Measurements from ENCODE around the gene AUTS2.

AUTS2 gene

DNA sequence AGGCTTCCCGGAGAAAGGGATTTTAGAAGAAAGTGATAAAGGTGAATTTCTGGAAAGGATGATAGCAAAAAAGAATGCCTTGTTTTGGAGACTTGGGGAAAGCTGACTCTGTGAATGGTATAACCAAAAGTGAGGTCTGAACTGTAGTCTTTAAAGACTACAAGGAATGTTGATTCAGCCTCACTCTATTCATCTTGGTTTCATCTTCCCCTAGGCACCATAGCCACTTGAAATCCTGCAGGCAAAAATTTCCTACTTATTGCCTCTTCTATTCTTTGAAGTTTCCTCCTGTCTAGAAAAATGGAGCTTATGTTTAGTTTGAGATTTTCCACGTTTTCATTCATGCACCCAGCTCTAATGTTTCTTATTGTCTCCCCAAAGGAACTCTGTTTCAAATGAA is 518.0 kb downstream of the AUTS2 start:
- no peak for DNase-seq (ENCODE audit: low read depth)
- H3K4me3 ChIP-seq (ENCODE audit: low read length): no peak overlapping the region
- TF ChIP-seq, protein P1, sequence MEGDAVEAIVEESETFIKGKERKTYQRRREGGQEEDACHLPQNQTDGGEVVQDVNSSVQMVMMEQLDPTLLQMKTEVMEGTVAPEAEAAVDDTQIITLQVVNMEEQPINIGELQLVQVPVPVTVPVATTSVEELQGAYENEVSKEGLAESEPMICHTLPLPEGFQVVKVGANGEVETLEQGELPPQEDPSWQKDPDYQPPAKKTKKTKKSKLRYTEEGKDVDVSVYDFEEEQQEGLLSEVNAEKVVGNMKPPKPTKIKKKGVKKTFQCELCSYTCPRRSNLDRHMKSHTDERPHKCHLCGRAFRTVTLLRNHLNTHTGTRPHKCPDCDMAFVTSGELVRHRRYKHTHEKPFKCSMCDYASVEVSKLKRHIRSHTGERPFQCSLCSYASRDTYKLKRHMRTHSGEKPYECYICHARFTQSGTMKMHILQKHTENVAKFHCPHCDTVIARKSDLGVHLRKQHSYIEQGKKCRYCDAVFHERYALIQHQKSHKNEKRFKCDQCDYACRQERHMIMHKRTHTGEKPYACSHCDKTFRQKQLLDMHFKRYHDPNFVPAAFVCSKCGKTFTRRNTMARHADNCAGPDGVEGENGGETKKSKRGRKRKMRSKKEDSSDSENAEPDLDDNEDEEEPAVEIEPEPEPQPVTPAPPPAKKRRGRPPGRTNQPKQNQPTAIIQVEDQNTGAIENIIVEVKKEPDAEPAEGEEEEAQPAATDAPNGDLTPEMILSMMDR (conservative IDR thresholded peaks at IDR 0.05; ENCODE audit: low read length): no peak

DNA sequence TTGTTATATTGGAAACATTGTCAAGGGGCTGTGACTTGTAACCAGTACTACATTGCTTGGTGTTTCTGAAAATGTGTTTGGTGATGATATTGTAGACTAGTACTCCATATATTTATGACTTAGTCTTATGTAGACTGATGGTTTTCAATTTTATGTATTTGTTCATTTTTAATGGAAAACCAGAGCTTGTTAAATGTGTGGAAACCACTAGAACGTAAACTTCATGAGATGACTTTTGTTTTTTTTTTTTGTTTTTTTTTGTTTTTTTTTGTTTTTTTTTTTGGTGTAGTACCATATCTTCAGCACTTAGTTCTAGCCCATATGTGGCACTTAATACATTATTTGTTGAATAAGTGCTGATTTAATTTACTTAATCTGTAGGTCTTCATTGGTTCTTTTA is 518.6 kb downstream of the AUTS2 start:
- no peak for DNase-seq (ENCODE audit: low read depth)
- TF ChIP-seq, protein P1 (conservative IDR thresholded peaks at IDR 0.05; ENCODE audit: low read length): no peak
- no peak overlapping the region for H3K4me3 ChIP-seq (ENCODE audit: low read length)

DNA sequence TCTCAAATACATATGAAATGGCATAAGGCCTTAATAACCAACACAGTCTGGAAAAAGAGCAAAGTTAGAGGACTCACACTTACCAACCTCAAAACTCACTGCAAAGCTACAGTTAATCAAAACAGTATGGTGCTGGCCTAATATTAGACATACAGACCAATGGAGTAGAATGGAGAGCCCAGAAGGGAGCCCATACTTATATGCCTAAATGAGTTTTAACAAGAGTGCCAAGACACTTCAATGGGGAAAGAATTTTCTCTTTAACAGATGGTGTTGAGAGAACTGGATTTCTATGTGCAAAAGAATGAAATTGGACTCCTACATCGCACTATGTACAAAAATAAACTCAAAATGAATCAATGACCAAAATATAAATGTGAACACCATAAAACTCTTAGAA is 522.6 kb downstream of the AUTS2 start:
- DNase-seq (ENCODE audit: low read depth): no peak
- TF ChIP-seq, protein P1 (conservative IDR thresholded peaks at IDR 0.05; ENCODE audit: low read length): no peak
- no peak overlapping the region for H3K4me3 ChIP-seq (ENCODE audit: low read length)

DNA sequence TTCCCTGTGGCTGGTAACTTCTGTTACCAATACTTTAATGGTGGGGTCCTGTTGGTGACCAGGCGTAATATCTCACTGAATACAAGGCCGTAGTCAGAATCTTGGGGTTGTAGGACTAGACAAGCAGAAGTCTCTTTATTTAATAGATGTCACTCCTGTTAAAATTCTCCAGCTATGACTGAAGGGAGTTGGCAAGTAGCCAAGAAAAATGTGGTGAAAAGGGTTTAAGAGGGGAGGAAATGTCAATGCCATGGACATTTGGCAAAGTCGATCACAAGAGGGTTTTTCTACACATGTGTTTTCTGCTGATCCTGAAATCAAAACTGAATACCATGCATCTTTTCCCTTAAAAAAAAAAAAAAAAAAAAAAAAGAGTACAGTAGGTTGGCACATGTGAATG is 533.5 kb downstream of the AUTS2 start:
- H3K4me3 ChIP-seq (ENCODE audit: low read length): no peak overlapping the region
- DNase-seq (ENCODE audit: low read depth): no peak
- TF ChIP-seq, protein P1 (conservative IDR thresholded peaks at IDR 0.05; ENCODE audit: low read length): no peak

DNA sequence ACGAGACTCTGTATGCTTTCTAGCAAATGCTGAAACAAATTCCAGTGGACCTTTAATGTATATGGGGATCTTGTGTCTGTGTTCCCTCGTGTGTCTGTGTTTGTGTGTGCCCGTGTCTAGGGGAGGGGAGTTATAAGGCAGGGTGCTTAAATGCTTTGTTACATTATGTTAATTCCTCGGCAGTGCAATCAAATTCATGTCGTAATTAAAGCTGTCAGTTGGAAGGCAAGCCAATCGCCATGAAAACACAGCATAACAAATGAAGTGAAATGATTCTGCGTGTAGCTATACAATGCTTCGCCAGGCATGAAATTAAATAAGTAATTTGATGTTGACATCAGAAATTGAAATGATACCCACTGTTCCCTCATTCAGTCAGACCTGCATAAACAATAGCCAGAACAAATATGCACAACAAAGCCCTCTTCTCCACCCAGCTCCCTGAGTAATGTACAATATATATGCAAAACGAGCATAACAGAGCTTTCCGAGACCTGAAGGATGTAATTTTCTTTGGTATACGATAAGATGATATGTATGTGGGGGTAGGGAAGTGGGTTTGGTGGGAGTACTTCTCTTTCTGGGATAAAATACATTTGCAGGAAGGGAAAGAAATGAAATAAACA is 534.1 kb downstream of the AUTS2 start:
- no peak overlapping the region for H3K4me3 ChIP-seq (ENCODE audit: low read length)
- DNase-seq (ENCODE audit: low read depth): no peak
- TF ChIP-seq, protein P1 (conservative IDR thresholded peaks at IDR 0.05; ENCODE audit: low read length): no peak

DNA sequence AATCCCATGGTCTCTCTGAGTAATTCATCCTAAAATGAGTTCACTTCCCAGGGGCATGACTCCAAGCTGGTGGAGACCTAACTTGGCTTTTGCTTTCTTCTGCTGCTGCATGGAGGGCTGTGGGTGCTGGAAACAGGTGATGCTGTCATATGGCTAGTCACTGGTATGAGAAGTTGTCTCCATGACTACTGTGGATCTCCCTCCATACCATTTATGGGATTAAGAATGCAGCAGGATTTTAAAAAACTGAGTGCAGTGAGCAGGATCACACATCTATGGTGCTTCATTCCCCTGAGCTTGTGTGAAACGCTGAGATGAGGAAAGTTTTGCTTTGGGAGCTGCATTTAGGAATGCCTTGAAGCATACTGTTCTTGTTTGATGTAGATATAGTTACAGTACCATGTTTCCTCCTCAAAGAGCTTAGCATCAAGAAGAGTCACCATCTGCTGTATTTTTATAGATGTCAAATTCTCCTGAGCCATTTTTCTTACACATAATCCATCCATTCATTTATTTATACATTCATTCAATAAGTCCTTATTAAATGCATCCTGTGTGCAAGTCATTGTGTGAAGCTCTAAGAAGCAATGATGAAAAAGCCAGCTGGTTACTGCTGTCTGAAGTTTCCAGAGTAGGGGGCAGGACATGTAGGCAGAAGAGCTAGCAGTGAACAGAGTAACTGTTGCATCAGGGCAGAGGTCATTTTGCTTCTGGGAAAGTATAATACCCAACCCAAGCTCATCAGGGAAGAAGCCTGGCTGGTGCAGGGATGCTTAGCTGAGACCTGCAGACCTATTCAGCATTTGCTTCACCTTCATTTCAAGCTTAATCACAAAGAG is 534.8 kb downstream of the AUTS2 start:
- TF ChIP-seq, protein P1 (conservative IDR thresholded peaks at IDR 0.05; ENCODE audit: low read length): no peak
- DNase-seq (ENCODE audit: low read depth): no peak
- H3K4me3 ChIP-seq (ENCODE audit: low read length): no peak overlapping the region

Measured in AG10803 (cell line).